ENCODE measurements around the gene IFNLR1.

- TF ChIP-seq GATA2 (IDR thresholded peaks at IDR 0.05; ENCODE audit: low read depth, low read length) (no peak), GATA3 (IDR thresholded peaks at IDR 0.05; ENCODE audit: low read depth, low read length) (no peak)
These were observed 437 bp downstream of the IFNLR1 start for GRCh38 chr1:24186711-24186992.

Data from SH-SY5Y (cell line).